Esophagus (tissue), 2 donors: Measurements from ENCODE around the gene FARSA. TPM values are rescaled to one million over a fixed set of nuclear protein-coding genes. Genes with fewer than 3 reads are reported as not detected.

Experiments
- H3K27ac ChIP-seq, 2 donors: one replicate each; pipeline ENCODE4 v1.5.1; 2013; ENCODE audit warnings: low read depth in 2 of 2, mild to moderate bottlenecking in 2 of 2, inconsistent platforms in 1 of 2, low read length in 1 of 2, moderate library complexity in 1 of 2
- H3K27me3 ChIP-seq, 2 donors: one replicate each; pipeline ENCODE4 v1.6.1; 2013; ENCODE audit warnings: low read length in 2 of 2, control low read depth in 1 of 2, mild to moderate bottlenecking in 1 of 2; ENCODE audit not compliant: insufficient read depth in 2 of 2, control insufficient read depth in 1 of 2
- H3K36me3 ChIP-seq, 2 donors: one replicate each; pipeline ENCODE4 v1.6.1; 2013; ENCODE audit warnings: low read length in 1 of 2; ENCODE audit not compliant: control insufficient read depth in 2 of 2, insufficient read depth in 2 of 2
- H3K4me1 ChIP-seq, 2 donors: one replicate each; pipeline ENCODE4 v1.6.1; 2013; ENCODE audit warnings: low read length in 1 of 2; ENCODE audit not compliant: control insufficient read depth in 2 of 2, insufficient read depth in 2 of 2
- H3K4me3 ChIP-seq, 2 donors: one replicate each; pipeline ENCODE4 v1.5.1; 2013; ENCODE audit warnings: low read length in 2 of 2, mild to moderate bottlenecking in 2 of 2, low read depth in 1 of 2, moderate library complexity in 1 of 2
- H3K9me3 ChIP-seq, 2 donors: one replicate each; pipeline ENCODE4 v1.6.1; 2013; ENCODE audit warnings: mild to moderate bottlenecking in 2 of 2, low read depth in 1 of 2, low read length in 1 of 2, moderate library complexity in 1 of 2; ENCODE audit not compliant: control insufficient read depth in 2 of 2, insufficient read depth in 1 of 2
- WGBS, 2 donors: extraction: QIAGEN DNeasy Blood & Tissue Kit; methylation state at CpG; one replicate each; pipeline ENCODE4 v1.1.7; 2013; 5-methylcytosine and 5-hydroxymethylcytosine counted together
- polyA plus RNA-seq, 2 donors: library from polyadenylated mRNA; stranded (reverse); fragments of 200-250 nt; gene quantifications; one replicate each; pipeline ENCODE4 v1.2.3, GENCODE V29; 2013
- donor health status: healthy with polysubstance abuse.
- donor health status: Bipolar disorder and iron deficiency.

The FARSA gene
- polyA plus RNA-seq, 2 donors = 29.1 to 49.3 TPM

GRCh38 chr19:12946731-12947496 lies 13.4 kb upstream of the FARSA start:
- 52 to 59% methylated on average over 14 of the region's 14 CpGs for WGBS, 2 donors
- no peaks in the 10 kb centered on the region for H3K9me3 ChIP-seq
- H3K4me3 ChIP-seq = peak overlapping the region; percentile 74 to 86
- peaks cover 23 to 48% of the 10 kb centered on the region in 2 donors for H3K36me3 ChIP-seq
- H3K27ac ChIP-seq = peak overlapping the region; percentile 36 to 98
- peaks cover 2 to 6% of the 10 kb centered on the region in 2 donors for H3K4me1 ChIP-seq
- no peaks in the 10 kb centered on the region for H3K27me3 ChIP-seq

- 0 to 1% methylated on average over 36 to 40 of the region's 40 CpGs for WGBS, 2 donors
- Histone ChIP-seq H3K4me1 (peaks cover 2 to 6% of the 10 kb centered on the region in 2 donors), H3K9me3 (no peaks in the 10 kb centered on the region), H3K36me3 (peaks cover 20 to 48% of the 10 kb centered on the region in 2 donors), H3K27me3 (no peaks in the 10 kb centered on the region), H3K27ac (peak overlapping the region; percentile 98 to 99), H3K4me3 (peak overlapping the region; percentile 74 to 86)
Measured at GRCh38 chr19:12946092-12946721, 12.7 kb upstream of the FARSA start.

- Histone ChIP-seq H3K9me3 (no peaks in the 10 kb centered on the region), H3K4me1 (peaks cover 2 to 8% of the 10 kb centered on the region in 2 donors), H3K27ac (peak within 1 kb of the TSS; percentile 98 to 99), H3K27me3 (no peaks in the 10 kb centered on the region), H3K36me3 (peaks cover 20 to 49% of the 10 kb centered on the region in 2 donors), H3K4me3 (peak within 1 kb of the TSS; percentile 74 to 86)
- 0 to 1% methylated on average over 48 to 62 of the region's 62 CpGs for WGBS, 2 donors
Measured at GRCh38 chr19:12945479-12946091, 12.1 kb upstream of the FARSA start, which contains the start of gene RAD23A. Gene RAD23A (plus strand): TSS chr19:12945862. CDS start chr19:12945949, 87 bp downstream.

GRCh38 chr19:12944104-12944674 lies 10.7 kb upstream of the FARSA start:
- Histone ChIP-seq H3K36me3 (peaks cover 13 to 46% of the 10 kb centered on the region in 2 donors), H3K9me3 (no peaks in the 10 kb centered on the region), H3K4me1 (peaks cover 5 to 13% of the 10 kb centered on the region in 2 donors), H3K27ac (peak overlapping the region; percentile 10 to 61), H3K4me3 (no peak overlapping the region), H3K27me3 (no peaks in the 10 kb centered on the region)
- WGBS, 2 donors = 45 to 53% methylated on average over 2 of the region's 2 CpGs

GRCh38 chr19:12943437-12944044 lies 10.0 kb upstream of the FARSA start:
- Histone ChIP-seq H3K4me3 (no peak overlapping the region), H3K27ac (no peak overlapping the region), H3K27me3 (no peaks in the 10 kb centered on the region), H3K36me3 (peaks cover 10 to 39% of the 10 kb centered on the region in 2 donors), H3K9me3 (no peaks in the 10 kb centered on the region), H3K4me1 (peaks cover 5 to 11% of the 10 kb centered on the region in 2 donors)
- 65 to 73% methylated on average over 16 to 18 of the region's 18 CpGs for WGBS, 2 donors

- Histone ChIP-seq H3K27ac (peak overlapping the region in 1 of 2 donors; percentile 57), H3K36me3 (peaks cover 10 to 30% of the 10 kb centered on the region in 2 donors), H3K27me3 (no peaks in the 10 kb centered on the region), H3K4me3 (no peak overlapping the region), H3K4me1 (peaks cover 3 to 13% of the 10 kb centered on the region in 2 donors), H3K9me3 (no peaks in the 10 kb centered on the region)
- WGBS, 2 donors = 75 to 76% methylated on average over 2 of the region's 2 CpGs
Measured at GRCh38 chr19:12940897-12941296, 7.4 kb upstream of the FARSA start.

GRCh38 chr19:12939975-12940423 lies 6.5 kb upstream of the FARSA start:
- Histone ChIP-seq H3K4me3 (peak overlapping the region; percentile 19 to 88), H3K4me1 (peaks cover 3 to 13% of the 10 kb centered on the region in 2 donors), H3K36me3 (peaks cover 10 to 30% of the 10 kb centered on the region in 2 donors), H3K9me3 (no peaks in the 10 kb centered on the region), H3K27me3 (no peaks in the 10 kb centered on the region), H3K27ac (peak overlapping the region in 1 of 2 donors; percentile 57)
- 52 to 57% methylated on average over 10 of the region's 10 CpGs for WGBS, 2 donors

- no peaks in the 10 kb centered on the region for H3K9me3 ChIP-seq
- H3K4me3 ChIP-seq = peak overlapping the region; percentile 88 to 99
- peaks cover 3 to 13% of the 10 kb centered on the region in 2 donors for H3K4me1 ChIP-seq
- no peaks in the 10 kb centered on the region for H3K27me3 ChIP-seq
- peak overlapping the region; percentile 90 to 97 for H3K27ac ChIP-seq
- WGBS, 2 donors = 0% methylated on average over 54 of the region's 54 CpGs
- peaks cover 10 to 27% of the 10 kb centered on the region in 2 donors for H3K36me3 ChIP-seq
Measured at GRCh38 chr19:12938779-12939601, 5.5 kb upstream of the FARSA start.
